MM.1S (cell line): ENCODE data around the gene OBP2B.

ENCODE experiments used
- DNase-seq: peaks from one replicate; pipeline ENCODE4 v3.0.0-alpha.2; 2015
- H2AFZ ChIP-seq: fragments of 300-600 bp; sonication (generic); 2 replicates; pipeline ENCODE4 v1.6.0; 2016; ENCODE audit warnings: antibody characterized with exemption, low read length
- H3F3A ChIP-seq: fragments of 300-600 bp; sonication (generic); 2 replicates; pipeline ENCODE4 v1.6.1; 2016; ENCODE audit warnings: mild to moderate bottlenecking, antibody characterized with exemption, low read length, moderate library complexity, mixed read lengths; ENCODE audit not compliant: insufficient read depth
- H3K27ac ChIP-seq: fragments of 300-600 bp; sonication (generic); 2 replicates; pipeline ENCODE4 v1.5.1; 2016; ENCODE audit warnings: mild to moderate bottlenecking, low read length
- H3K27me3 ChIP-seq: fragments of 300-600 bp; sonication (generic); replicated peaks from 2 replicates; pipeline ENCODE4 v1.6.0; 2016; ENCODE audit warnings: low read length; ENCODE audit not compliant: insufficient read depth
- H3K36me3 ChIP-seq: fragments of 300-600 bp; sonication (generic); replicated peaks from 2 replicates; pipeline ENCODE4 v1.6.1; 2016; ENCODE audit warnings: mild to moderate bottlenecking, low read length, mixed read lengths; ENCODE audit not compliant: insufficient read depth
- H3K4me1 ChIP-seq: fragments of 300-600 bp; sonication (generic); 2 replicates; pipeline ENCODE4 v1.6.1; 2016; ENCODE audit warnings: low read length, mixed read lengths
- H3K4me2 ChIP-seq: fragments of 300-600 bp; sonication (generic); 2 replicates; pipeline ENCODE4 v1.6.0; 2016; ENCODE audit warnings: low read depth, low read length
- H3K4me3 ChIP-seq: fragments of 300-600 bp; sonication (generic); 2 replicates; pipeline ENCODE4 v1.5.1; 2016; ENCODE audit warnings: low read length, mixed read lengths
- H3K79me2 ChIP-seq: fragments of 300-600 bp; sonication (generic); 2 replicates; pipeline ENCODE4 v1.6.1; 2016; ENCODE audit warnings: mixed run types, low read length, mixed read lengths
- H3K9ac ChIP-seq: fragments of 300-600 bp; sonication (generic); 2 replicates; pipeline ENCODE4 v1.6.1; 2016; ENCODE audit warnings: low read length, mixed read lengths
- H3K9me2 ChIP-seq: fragments of 300-600 bp; sonication (generic); replicated peaks from 2 replicates; pipeline ENCODE4 v1.6.1; 2016; ENCODE audit warnings: mild to moderate bottlenecking, low read length, mixed read lengths; ENCODE audit not compliant: insufficient read depth
- H3K9me3 ChIP-seq: fragments of 300-600 bp; sonication (generic); replicated peaks from 2 replicates; pipeline ENCODE4 v1.6.1; 2016; ENCODE audit warnings: mild to moderate bottlenecking, low read length, mixed read lengths; ENCODE audit not compliant: insufficient read depth
- H4K20me1 ChIP-seq: fragments of 300-600 bp; sonication (generic); 2 replicates; pipeline ENCODE4 v1.6.1; 2016; ENCODE audit warnings: mild to moderate bottlenecking, low read length, moderate library complexity, mixed read lengths; ENCODE audit not compliant: insufficient read depth
- EZH2 ChIP-seq: fragments of 300-600 bp; sonication (generic); optimal IDR thresholded peaks from 2 replicates; pipeline ENCODE3; 2017; ENCODE audit warnings: low read depth, mild to moderate bottlenecking, antibody characterized with exemption, low read length, mixed read lengths
- EZH2phosphoT487 ChIP-seq: fragments of 300-600 bp; sonication (generic); IDR thresholded peaks from 2 replicates; pipeline ENCODE4 v1.6.1; 2018; ENCODE audit warnings: antibody characterized with exemption, low read length
- TF ChIP-seq, protein P1 (sequence below): fragments of 300-600 bp; sonication (generic); IDR thresholded peaks from 2 replicates; pipeline ENCODE4 v1.5.1; 2016; ENCODE audit warnings: antibody characterized with exemption, low read length, mixed read lengths

Gene OBP2B

GRCh38 chr9:133242241-133242640, 33.2 kb upstream of the OBP2B start:
- Histone ChIP-seq H3K9me2 (no peaks in the 10 kb centered on the region), H3K4me3 (no peak overlapping the region), H3K79me2 (no peaks in the 10 kb centered on the region), H3K27me3 (peaks cover 98% of the 10 kb centered on the region), H2AFZ (no peak overlapping the region), H3K4me2 (no peak overlapping the region), H3K9ac (no peak overlapping the region), H3K27ac (no peak overlapping the region), H3K9me3 (no peaks in the 10 kb centered on the region), H3F3A (no peaks in the 10 kb centered on the region), H3K36me3 (no peaks in the 10 kb centered on the region), H3K4me1 (no peaks in the 10 kb centered on the region), H4K20me1 (no peaks in the 10 kb centered on the region)
- TF ChIP-seq EZH2 (no peak), EZH2phosphoT487 (no peak)
- TF ChIP-seq, protein P1, sequence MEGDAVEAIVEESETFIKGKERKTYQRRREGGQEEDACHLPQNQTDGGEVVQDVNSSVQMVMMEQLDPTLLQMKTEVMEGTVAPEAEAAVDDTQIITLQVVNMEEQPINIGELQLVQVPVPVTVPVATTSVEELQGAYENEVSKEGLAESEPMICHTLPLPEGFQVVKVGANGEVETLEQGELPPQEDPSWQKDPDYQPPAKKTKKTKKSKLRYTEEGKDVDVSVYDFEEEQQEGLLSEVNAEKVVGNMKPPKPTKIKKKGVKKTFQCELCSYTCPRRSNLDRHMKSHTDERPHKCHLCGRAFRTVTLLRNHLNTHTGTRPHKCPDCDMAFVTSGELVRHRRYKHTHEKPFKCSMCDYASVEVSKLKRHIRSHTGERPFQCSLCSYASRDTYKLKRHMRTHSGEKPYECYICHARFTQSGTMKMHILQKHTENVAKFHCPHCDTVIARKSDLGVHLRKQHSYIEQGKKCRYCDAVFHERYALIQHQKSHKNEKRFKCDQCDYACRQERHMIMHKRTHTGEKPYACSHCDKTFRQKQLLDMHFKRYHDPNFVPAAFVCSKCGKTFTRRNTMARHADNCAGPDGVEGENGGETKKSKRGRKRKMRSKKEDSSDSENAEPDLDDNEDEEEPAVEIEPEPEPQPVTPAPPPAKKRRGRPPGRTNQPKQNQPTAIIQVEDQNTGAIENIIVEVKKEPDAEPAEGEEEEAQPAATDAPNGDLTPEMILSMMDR, result no peak
- no peak for DNase-seq

- Histone ChIP-seq H2AFZ (no peak overlapping the region), H3K79me2 (no peaks in the 10 kb centered on the region), H3K4me2 (no peak overlapping the region), H3K9me3 (no peaks in the 10 kb centered on the region), H4K20me1 (no peaks in the 10 kb centered on the region), H3K9ac (no peak overlapping the region), H3F3A (no peaks in the 10 kb centered on the region), H3K36me3 (no peaks in the 10 kb centered on the region), H3K4me1 (no peaks in the 10 kb centered on the region), H3K27ac (no peak overlapping the region), H3K4me3 (no peak overlapping the region), H3K9me2 (no peaks in the 10 kb centered on the region), H3K27me3 (peaks cover 95% of the 10 kb centered on the region)
- no peak for DNase-seq
- TF ChIP-seq, protein P1, result no peak
Measured at GRCh38 chr9:133239533-133240090, 30.6 kb upstream of the OBP2B start.

- Histone ChIP-seq H3K4me3 (no peak overlapping the region), H3K27me3 (peaks cover 95% of the 10 kb centered on the region), H3K4me1 (no peaks in the 10 kb centered on the region), H4K20me1 (no peaks in the 10 kb centered on the region), H3K36me3 (no peaks in the 10 kb centered on the region), H3K9me2 (no peaks in the 10 kb centered on the region), H3K9ac (no peak overlapping the region), H3K79me2 (no peaks in the 10 kb centered on the region), H3K4me2 (no peak overlapping the region), H3K27ac (no peak overlapping the region), H2AFZ (no peak overlapping the region), H3K9me3 (no peaks in the 10 kb centered on the region), H3F3A (no peaks in the 10 kb centered on the region)
- TF ChIP-seq EZH2 (no peak), EZH2phosphoT487 (no peak)
- TF ChIP-seq, protein P1, result peak; percentile 39
- no peak for DNase-seq
Measured at GRCh38 chr9:133238851-133239532, 29.9 kb upstream of the OBP2B start.
